ENCODE results near the gene NOVA1.

The NOVA1 gene

GRCh38 chr14:26448181-26448855 is 149.5 kb downstream of the NOVA1 start:
- Histone ChIP-seq H3K4me3 (ENCODE audit: low read depth, low read length) (no peak overlapping the region), H3K4me1 (ENCODE audit: control insufficient read depth, insufficient read depth, low read length) (no peaks in the 10 kb centered on the region), H3K9me3 (ENCODE audit: control insufficient read depth, insufficient read depth, low read depth, low read length) (no peaks in the 10 kb centered on the region), H3K27me3 (ENCODE audit: control insufficient read depth, insufficient read depth, low read length) (no peaks in the 10 kb centered on the region), H3K27ac (ENCODE audit: low read depth, low read length) (no peak overlapping the region), H3K36me3 (ENCODE audit: control insufficient read depth, insufficient read depth, low read length) (no peaks in the 10 kb centered on the region), H3K9ac (ENCODE audit: low read length) (no peak overlapping the region)

- Histone ChIP-seq H3K4me1 (ENCODE audit: control insufficient read depth, insufficient read depth, low read length) (no peaks in the 10 kb centered on the region), H3K27me3 (ENCODE audit: control insufficient read depth, insufficient read depth, low read length) (no peaks in the 10 kb centered on the region), H3K27ac (ENCODE audit: low read depth, low read length) (no peak overlapping the region), H3K4me3 (ENCODE audit: low read depth, low read length) (no peak overlapping the region), H3K9ac (ENCODE audit: low read length) (no peak overlapping the region), H3K36me3 (ENCODE audit: control insufficient read depth, insufficient read depth, low read length) (no peaks in the 10 kb centered on the region), H3K9me3 (ENCODE audit: control insufficient read depth, insufficient read depth, low read depth, low read length) (no peaks in the 10 kb centered on the region)
Observed at GRCh38 chr14:26444822-26445221, 153.0 kb downstream of the NOVA1 start.

- no peaks in the 10 kb centered on the region for H3K9me3 ChIP-seq (ENCODE audit: control insufficient read depth, insufficient read depth, low read depth, low read length)
Observed at GRCh38 chr14:26443654-26444053, 154.2 kb downstream of the NOVA1 start.

GRCh38 chr14:26429205-26429604 is 168.6 kb downstream of the NOVA1 start:
- Histone ChIP-seq H3K27me3 (ENCODE audit: control insufficient read depth, insufficient read depth, low read length) (no peaks in the 10 kb centered on the region), H3K4me3 (ENCODE audit: low read depth, low read length) (no peak overlapping the region), H3K27ac (ENCODE audit: low read depth, low read length) (no peak overlapping the region), H3K36me3 (ENCODE audit: control insufficient read depth, insufficient read depth, low read length) (no peaks in the 10 kb centered on the region), H3K4me1 (ENCODE audit: control insufficient read depth, insufficient read depth, low read length) (no peaks in the 10 kb centered on the region), H3K9ac (ENCODE audit: low read length) (no peak overlapping the region), H3K9me3 (ENCODE audit: control insufficient read depth, insufficient read depth, low read depth, low read length) (no peaks in the 10 kb centered on the region)

More at GRCh38 chr14:26443654-26444053, 154.2 kb downstream of the NOVA1 start:
- Histone ChIP-seq H3K27me3 (ENCODE audit: control insufficient read depth, insufficient read depth, low read length) (no peaks in the 10 kb centered on the region), H3K4me1 (ENCODE audit: control insufficient read depth, insufficient read depth, low read length) (no peaks in the 10 kb centered on the region), H3K27ac (ENCODE audit: low read depth, low read length) (no peak overlapping the region), H3K4me3 (ENCODE audit: low read depth, low read length) (no peak overlapping the region), H3K36me3 (ENCODE audit: control insufficient read depth, insufficient read depth, low read length) (no peaks in the 10 kb centered on the region), H3K9ac (ENCODE audit: low read length) (no peak overlapping the region)

GRCh38 chr14:26427097-26427496 is 170.7 kb downstream of the NOVA1 start:
- H3K27me3 ChIP-seq (ENCODE audit: control insufficient read depth, insufficient read depth, low read length) = no peaks in the 10 kb centered on the region
- no peaks in the 10 kb centered on the region for H3K9me3 ChIP-seq (ENCODE audit: control insufficient read depth, insufficient read depth, low read depth, low read length)
- H3K27ac ChIP-seq (ENCODE audit: low read depth, low read length) = no peak overlapping the region
- no peaks in the 10 kb centered on the region for H3K4me1 ChIP-seq (ENCODE audit: control insufficient read depth, insufficient read depth, low read length)
- H3K4me3 ChIP-seq (ENCODE audit: low read depth, low read length) = no peak overlapping the region
- H3K36me3 ChIP-seq (ENCODE audit: control insufficient read depth, insufficient read depth, low read length) = no peaks in the 10 kb centered on the region
- H3K9ac ChIP-seq (ENCODE audit: low read length) = no peak overlapping the region

- Histone ChIP-seq H3K4me1 (ENCODE audit: control insufficient read depth, insufficient read depth, low read length) (no peaks in the 10 kb centered on the region), H3K27me3 (ENCODE audit: control insufficient read depth, insufficient read depth, low read length) (no peaks in the 10 kb centered on the region), H3K9ac (ENCODE audit: low read length) (no peak overlapping the region), H3K4me3 (ENCODE audit: low read depth, low read length) (no peak overlapping the region), H3K27ac (ENCODE audit: low read depth, low read length) (no peak overlapping the region), H3K9me3 (ENCODE audit: control insufficient read depth, insufficient read depth, low read depth, low read length) (no peaks in the 10 kb centered on the region), H3K36me3 (ENCODE audit: control insufficient read depth, insufficient read depth, low read length) (no peaks in the 10 kb centered on the region)
Observed at GRCh38 chr14:26424537-26424936, 173.3 kb downstream of the NOVA1 start.

GRCh38 chr14:26415618-26416123 is 182.2 kb downstream of the NOVA1 start:
- Histone ChIP-seq H3K36me3 (ENCODE audit: control insufficient read depth, insufficient read depth, low read length) (no peaks in the 10 kb centered on the region), H3K27me3 (ENCODE audit: control insufficient read depth, insufficient read depth, low read length) (no peaks in the 10 kb centered on the region), H3K9ac (ENCODE audit: low read length) (no peak overlapping the region), H3K9me3 (ENCODE audit: control insufficient read depth, insufficient read depth, low read depth, low read length) (no peaks in the 10 kb centered on the region), H3K27ac (ENCODE audit: low read depth, low read length) (no peak overlapping the region), H3K4me1 (ENCODE audit: control insufficient read depth, insufficient read depth, low read length) (peaks cover 13% of the 10 kb centered on the region), H3K4me3 (ENCODE audit: low read depth, low read length) (no peak overlapping the region)

GRCh38 chr14:26414926-26415325 is 182.9 kb downstream of the NOVA1 start:
- Histone ChIP-seq H3K9me3 (ENCODE audit: control insufficient read depth, insufficient read depth, low read depth, low read length) (no peaks in the 10 kb centered on the region), H3K4me1 (ENCODE audit: control insufficient read depth, insufficient read depth, low read length) (peaks cover 13% of the 10 kb centered on the region), H3K9ac (ENCODE audit: low read length) (no peak overlapping the region), H3K27ac (ENCODE audit: low read depth, low read length) (no peak overlapping the region), H3K4me3 (ENCODE audit: low read depth, low read length) (no peak overlapping the region), H3K27me3 (ENCODE audit: control insufficient read depth, insufficient read depth, low read length) (no peaks in the 10 kb centered on the region), H3K36me3 (ENCODE audit: control insufficient read depth, insufficient read depth, low read length) (no peaks in the 10 kb centered on the region)

- Histone ChIP-seq H3K9me3 (ENCODE audit: control insufficient read depth, insufficient read depth, low read depth, low read length) (no peaks in the 10 kb centered on the region), H3K4me1 (ENCODE audit: control insufficient read depth, insufficient read depth, low read length) (peaks cover 13% of the 10 kb centered on the region), H3K27ac (ENCODE audit: low read depth, low read length) (no peak overlapping the region), H3K9ac (ENCODE audit: low read length) (no peak overlapping the region), H3K27me3 (ENCODE audit: control insufficient read depth, insufficient read depth, low read length) (no peaks in the 10 kb centered on the region), H3K4me3 (ENCODE audit: low read depth, low read length) (no peak overlapping the region), H3K36me3 (ENCODE audit: control insufficient read depth, insufficient read depth, low read length) (no peaks in the 10 kb centered on the region)
Observed at GRCh38 chr14:26414103-26414502, 183.7 kb downstream of the NOVA1 start.

GRCh38 chr14:26412421-26412820 is 185.4 kb downstream of the NOVA1 start:
- H3K9ac ChIP-seq (ENCODE audit: low read length) = no peak overlapping the region
- no peak overlapping the region for H3K4me3 ChIP-seq (ENCODE audit: low read depth, low read length)
- no peaks in the 10 kb centered on the region for H3K9me3 ChIP-seq (ENCODE audit: control insufficient read depth, insufficient read depth, low read depth, low read length)
- H3K27me3 ChIP-seq (ENCODE audit: control insufficient read depth, insufficient read depth, low read length) = no peaks in the 10 kb centered on the region
- no peak overlapping the region for H3K27ac ChIP-seq (ENCODE audit: low read depth, low read length)
- H3K36me3 ChIP-seq (ENCODE audit: control insufficient read depth, insufficient read depth, low read length) = no peaks in the 10 kb centered on the region
- peaks cover 13% of the 10 kb centered on the region for H3K4me1 ChIP-seq (ENCODE audit: control insufficient read depth, insufficient read depth, low read length)

GRCh38 chr14:26410189-26410685 is 187.6 kb downstream of the NOVA1 start:
- Histone ChIP-seq H3K27ac (ENCODE audit: low read depth, low read length) (no peak overlapping the region), H3K36me3 (ENCODE audit: control insufficient read depth, insufficient read depth, low read length) (no peaks in the 10 kb centered on the region), H3K4me3 (ENCODE audit: low read depth, low read length) (no peak overlapping the region), H3K4me1 (ENCODE audit: control insufficient read depth, insufficient read depth, low read length) (peaks cover 13% of the 10 kb centered on the region), H3K27me3 (ENCODE audit: control insufficient read depth, insufficient read depth, low read length) (no peaks in the 10 kb centered on the region), H3K9me3 (ENCODE audit: control insufficient read depth, insufficient read depth, low read depth, low read length) (no peaks in the 10 kb centered on the region), H3K9ac (ENCODE audit: low read length) (no peak overlapping the region)

Data from HUES6 (cell line).